ENCODE measurements around the gene CLTCL1. TPM values are rescaled to one million over a fixed set of nuclear protein-coding genes. Genes with fewer than 3 reads are reported as not detected.

The CLTCL1 gene
- polyA plus RNA-seq, 1 donor (not counting 4 experiments of a cell fraction or from before 2014, with no cell fraction given) = 12.4 TPM

- Histone ChIP-seq H3K4me3 (ENCODE audit: control insufficient read depth in 2 of 3, extremely low read depth in 1 of 3, insufficient read depth in 2 of 3, low read depth in 1 of 3, low read length in 3 of 3) (no peak overlapping the region), H3K4me2 (ENCODE audit: control insufficient read depth, extremely low read depth, insufficient read depth, low read depth, low read length) (no peak overlapping the region), H3K9ac (ENCODE audit: control insufficient read depth, extremely low read depth, insufficient read depth, low read length) (no peak overlapping the region), H3K36me3 (ENCODE audit: control insufficient read depth in 2 of 2, extremely low read depth in 1 of 2, insufficient read depth in 2 of 2, low read length in 2 of 2) (peaks cover 10 to 26% of the 10 kb centered on the region in 2 experiments), H3K9me3 (ENCODE audit: control insufficient read depth, low read depth, low read length) (no peaks in the 10 kb centered on the region), H3K27ac (ENCODE audit: control insufficient read depth, insufficient read depth, low read length) (no peak overlapping the region), H3K9me1 (ENCODE audit: control insufficient read depth, extremely low read depth, insufficient read depth, low read length) (no peaks in the 10 kb centered on the region), H3K79me2 (ENCODE audit: control insufficient read depth, insufficient read depth, low read length) (no peaks in the 10 kb centered on the region), H4K20me1 (ENCODE audit: control insufficient read depth, extremely low read depth, insufficient read depth, low read length) (no peaks in the 10 kb centered on the region), H3K4me1 (ENCODE audit: control insufficient read depth, extremely low read depth, insufficient read depth, low read length) (no peaks in the 10 kb centered on the region), H3K27me3 (ENCODE audit: control insufficient read depth, extremely low read depth, insufficient read depth, low read length) (no peaks in the 10 kb centered on the region), H2AFZ (ENCODE audit: control insufficient read depth, low read length) (no peak overlapping the region)
- TF ChIP-seq CTCF (optimal IDR thresholded peaks at IDR 0.05 in 1 of 3, IDR thresholded peaks at IDR 0.05 in 1 of 3, conservative IDR thresholded peaks at IDR 0.05 in 1 of 3; ENCODE audit: extremely low read depth in 1 of 3, insufficient read depth in 2 of 3, low read length in 3 of 3) = no peak
- no peak for TF ChIP-seq EZH2 (IDR thresholded peaks at IDR 0.05; ENCODE audit: low read length)
- dilution Hi-C loops (cut with MboI; ENCODE audit: extremely low pct_ligation_motif_present, low sequenced_read_pairs) = no loop called here
- DNase-seq (ENCODE audit: low read depth, low spot score) (no peak), FAIRE-seq (no peak)
Measured at GRCh38 chr22:19208287-19208847, 83.2 kb downstream of the CLTCL1 start.

- Histone ChIP-seq H3K4me3 (ENCODE audit: control insufficient read depth in 2 of 3, extremely low read depth in 1 of 3, insufficient read depth in 2 of 3, low read depth in 1 of 3, low read length in 3 of 3) (no peak overlapping the region), H3K27me3 (ENCODE audit: control insufficient read depth, extremely low read depth, insufficient read depth, low read length) (no peaks in the 10 kb centered on the region), H4K20me1 (ENCODE audit: control insufficient read depth, extremely low read depth, insufficient read depth, low read length) (no peaks in the 10 kb centered on the region), H2AFZ (ENCODE audit: control insufficient read depth, low read length) (no peak overlapping the region), H3K79me2 (ENCODE audit: control insufficient read depth, insufficient read depth, low read length) (no peaks in the 10 kb centered on the region), H3K36me3 (ENCODE audit: control insufficient read depth in 2 of 2, extremely low read depth in 1 of 2, insufficient read depth in 2 of 2, low read length in 2 of 2) (peaks cover 10 to 29% of the 10 kb centered on the region in 2 experiments), H3K4me2 (ENCODE audit: control insufficient read depth, extremely low read depth, insufficient read depth, low read depth, low read length) (no peak overlapping the region), H3K27ac (ENCODE audit: control insufficient read depth, insufficient read depth, low read length) (no peak overlapping the region), H3K9me3 (ENCODE audit: control insufficient read depth, low read depth, low read length) (no peaks in the 10 kb centered on the region), H3K9ac (ENCODE audit: control insufficient read depth, extremely low read depth, insufficient read depth, low read length) (no peak overlapping the region), H3K4me1 (ENCODE audit: control insufficient read depth, extremely low read depth, insufficient read depth, low read length) (no peaks in the 10 kb centered on the region), H3K9me1 (ENCODE audit: control insufficient read depth, extremely low read depth, insufficient read depth, low read length) (no peaks in the 10 kb centered on the region)
- dilution Hi-C loops (cut with MboI; ENCODE audit: extremely low pct_ligation_motif_present, low sequenced_read_pairs) = no loop called here
- no peak for DNase-seq (ENCODE audit: low read depth, low spot score)
- FAIRE-seq = no peak
- TF ChIP-seq EZH2 (IDR thresholded peaks at IDR 0.05; ENCODE audit: low read length) = no peak
- TF ChIP-seq CTCF (optimal IDR thresholded peaks at IDR 0.05 in 1 of 3, IDR thresholded peaks at IDR 0.05 in 1 of 3, conservative IDR thresholded peaks at IDR 0.05 in 1 of 3; ENCODE audit: extremely low read depth in 1 of 3, insufficient read depth in 2 of 3, low read length in 3 of 3) = no peak
Measured at GRCh38 chr22:19207884-19208283, 83.6 kb downstream of the CLTCL1 start.
